ENCODE results near the gene EPHX1. TPM values are rescaled to one million over a fixed set of nuclear protein-coding genes. Genes with fewer than 3 reads are reported as not detected.

The EPHX1 gene
- total and polyA plus RNA-seq, 10 of the 15 experiments (the other 5 are each of a cell fraction or from before 2014, with no cell fraction given): 0.33 to 2.9 (median 0.78) TPM; not detected in 2

- TF ChIP-seq HDAC2 (IDR thresholded peaks at IDR 0.05): no peak
- no peak for TF ChIP-seq RBBP5 (conservative IDR thresholded peaks at IDR 0.05)
- TF ChIP-seq NR2F1 (conservative IDR thresholded peaks at IDR 0.05): peak; percentile 71
- TF ChIP-seq ATF7 (IDR thresholded peaks at IDR 0.05; ENCODE audit: low read depth): peak; percentile 83
- no peak for TF ChIP-seq NFYA (IDR thresholded peaks at IDR 0.05; ENCODE audit: borderline replicate concordance, low read depth, low read length)
- TF ChIP-seq BMI1 (IDR thresholded peaks at IDR 0.05; ENCODE audit: borderline replicate concordance): peak; percentile 39; the same call in 1 of the 2 replicates
- TF ChIP-seq MYB (IDR thresholded peaks at IDR 0.05; ENCODE audit: borderline replicate concordance, low read depth, low read length): no peak
- no peak for TF ChIP-seq KAT2A (conservative IDR thresholded peaks at IDR 0.05; ENCODE audit: control insufficient read depth, low read depth, low read length)
- TF ChIP-seq PBX3 (IDR thresholded peaks at IDR 0.05; ENCODE audit: insufficient replicate concordance, low read depth, low read length): no peak
- no peak for TF ChIP-seq EGR1 (IDR thresholded peaks at IDR 0.05; ENCODE audit: borderline replicate concordance in 1 of 2, low read depth in 2 of 2, low read length in 2 of 2)
- TF ChIP-seq ETV6 (conservative IDR thresholded peaks at IDR 0.05 in 1 of 2, IDR thresholded peaks at IDR 0.05 in 1 of 2; ENCODE audit: borderline replicate concordance in 1 of 2, low read depth in 1 of 2): peak in 1 of 2 experiments; percentile 71; a peak in 2 of 4 replicates
- TF ChIP-seq FOS (IDR thresholded peaks at IDR 0.05; ENCODE audit: borderline replicate concordance, extremely low read depth, insufficient read length): no peak
- no peak; the same call in 1 of the 2 replicates for TF ChIP-seq USF2 (IDR thresholded peaks at IDR 0.05; ENCODE audit: borderline replicate concordance, low read depth, low read length)
- TF ChIP-seq BCL11A (IDR thresholded peaks at IDR 0.05; ENCODE audit: low read depth, low read length): peak; percentile 46; the same call in 1 of the 2 replicates
- no peak for TF ChIP-seq HSF1 (IDR thresholded peaks at IDR 0.05; ENCODE audit: low read depth, low read length)
- TF ChIP-seq CHD1 (IDR thresholded peaks at IDR 0.05; ENCODE audit: low read depth, low read length): no peak
- TF ChIP-seq CREB1 (IDR thresholded peaks at IDR 0.05; ENCODE audit: low read depth): peak; percentile 56; the same call in 1 of the 2 replicates
- TF ChIP-seq FOXM1 (IDR thresholded peaks at IDR 0.05; ENCODE audit: low read depth, low read length): 0 out of 2 replicates have a peak, but pooled peaks have one; percentile 43
- TF ChIP-seq MXI1 (IDR thresholded peaks at IDR 0.05; ENCODE audit: low read depth, low read length): peak; percentile 92
- TF ChIP-seq SMC3 (IDR thresholded peaks at IDR 0.05; ENCODE audit: borderline replicate concordance, low read length): no peak
- no peak for TF ChIP-seq NR2C2 (IDR thresholded peaks at IDR 0.05; ENCODE audit: borderline replicate concordance, control insufficient read depth, insufficient read length, low read depth)
- TF ChIP-seq JUNB (IDR thresholded peaks at IDR 0.05): no peak
- no peak for TF ChIP-seq ZBTB40 (IDR thresholded peaks at IDR 0.05; ENCODE audit: borderline replicate concordance)
Observed at GRCh38 chr1:225851805-225852204, 41.9 kb downstream of the EPHX1 start (continued).
